Coronary artery (tissue), 2 donors: ENCODE measurements around the gene BIRC2.

Experiments
- DNase-seq: peaks from one replicate; pipeline ENCODE4 v3.0.0-alpha.2; 2017; ENCODE audit warnings: low spot score
- H3K27ac ChIP-seq, 2 donors: fragments of 200-600 bp; sonication (generic); one replicate each; pipeline ENCODE4 v1.5.1; 2016 to 2019
- H3K4me3 ChIP-seq: fragments of 200-600 bp; sonication (generic); 2 replicates; pipeline ENCODE4 v1.5.1; 2016; ENCODE audit warnings: mild to moderate bottlenecking, moderate library complexity
- CTCF ChIP-seq: fragments of 200-600 bp; sonication (generic); IDR thresholded peaks from one replicate; pipeline ENCODE4 v1.5.1; 2019; ENCODE audit warnings: antibody characterized with exemption

Gene BIRC2

GRCh38 chr11:102377891-102378290 is 30.9 kb downstream of the BIRC2 start:
- Histone ChIP-seq H3K4me3 (no peak overlapping the region), H3K27ac (no peak overlapping the region)
- DNase-seq, result no peak
- no peak for TF ChIP-seq CTCF

- no peak for DNase-seq
- H3K27ac ChIP-seq, result no peak overlapping the region
- TF ChIP-seq CTCF, result no peak
- H3K4me3 ChIP-seq, result no peak overlapping the region
These were observed 31.8 kb downstream of the BIRC2 start for GRCh38 chr11:102378818-102379217.

- no peak for DNase-seq
- H3K27ac ChIP-seq, result no peak overlapping the region
These were observed 35.4 kb downstream of the BIRC2 start for GRCh38 chr11:102382384-102382783.

GRCh38 chr11:102383839-102384238 is 36.8 kb downstream of the BIRC2 start:
- no peak for DNase-seq
- no peak for TF ChIP-seq CTCF
- H3K4me3 ChIP-seq, result no peak overlapping the region
- H3K27ac ChIP-seq, result no peak overlapping the region

More at GRCh38 chr11:102382384-102382783, 35.4 kb downstream of the BIRC2 start:
- H3K4me3 ChIP-seq, result no peak overlapping the region
- no peak for TF ChIP-seq CTCF

- H3K27ac ChIP-seq, result no peak overlapping the region
These were observed 37.5 kb downstream of the BIRC2 start for GRCh38 chr11:102384419-102385079.

GRCh38 chr11:102385085-102386007 is 38.3 kb downstream of the BIRC2 start:
- no peak overlapping the region for H3K4me3 ChIP-seq
- no peak overlapping the region for H3K27ac ChIP-seq
- DNase-seq, result no peak
- TF ChIP-seq CTCF, result no peak

More at GRCh38 chr11:102384419-102385079, 37.5 kb downstream of the BIRC2 start:
- no peak for TF ChIP-seq CTCF
- DNase-seq, result no peak
- H3K4me3 ChIP-seq, result no peak overlapping the region
